HepG2 (cell line): ENCODE results near the gene FCHSD1. TPM values are rescaled to one million over a fixed set of nuclear protein-coding genes. Genes with fewer than 3 reads are reported as not detected.
A peak's percentile ranks its signal among the peaks of the same experiment; 100 is the strongest.

ENCODE experiments used
- CBX5 ChIP-seq: sonication (generic); formaldehyde crosslinking; IDR thresholded peaks from 2 replicates; pipeline ENCODE4 v1.4.0; 2020; ENCODE audit warnings: missing genetic modification reagents, borderline replicate concordance
- E2F1 ChIP-seq: sonication (generic); formaldehyde crosslinking; IDR thresholded peaks from 2 replicates; pipeline ENCODE4 v1.5.0; 2020; ENCODE audit warnings: missing genetic modification reagents
- FOXC1 ChIP-seq: sonication (generic); formaldehyde crosslinking; IDR thresholded peaks from 2 replicates; pipeline ENCODE4 v1.8.0; 2022; ENCODE audit warnings: mild to moderate bottlenecking, missing genetic modification reagents, borderline replicate concordance
- FOXM1 ChIP-seq: sonication (generic); formaldehyde crosslinking; IDR thresholded peaks from 2 replicates; pipeline ENCODE4 v1.5.0; 2020; ENCODE audit warnings: missing genetic modification reagents
- FOXP1 ChIP-seq, 2 experiments: fragments of 450-650 bp in 1 of 2; IDR thresholded peaks; 2 replicates each; pipeline ENCODE4 v1.6.1; 2017 to 2018; ENCODE audit warnings: antibody characterized with exemption in 1 of 2
- MAZ ChIP-seq, 2 experiments: sonication (generic) in 1 of 2; formaldehyde crosslinking in 1 of 2; IDR thresholded peaks; 2 replicates each; pipeline versions ENCODE4 v1.5.0 to v1.6.1; 2012 to 2020; ENCODE audit warnings: low read depth in 2 of 2, mild to moderate bottlenecking in 2 of 2, borderline replicate concordance in 1 of 2, improper control_type of control experiment in 1 of 2, low read length in 1 of 2, missing genetic modification reagents in 1 of 2, moderate library complexity in 1 of 2
- MXD1 ChIP-seq: sonication (generic); formaldehyde crosslinking; IDR thresholded peaks from 2 replicates; pipeline ENCODE4 v1.4.0; 2020; ENCODE audit warnings: mild to moderate bottlenecking, missing genetic modification reagents
- MZF1 ChIP-seq: sonication (generic); formaldehyde crosslinking; IDR thresholded peaks from 2 replicates; pipeline ENCODE4 v1.8.1; 2023; ENCODE audit warnings: mild to moderate bottlenecking, missing genetic modification reagents, borderline replicate concordance
- NFYC ChIP-seq: IDR thresholded peaks from 2 replicates; pipeline ENCODE4 v1.6.1; 2016; ENCODE audit warnings: missing genetic modification reagents, missing compliant biosample characterization
- RFX3 ChIP-seq: IDR thresholded peaks from 2 replicates; pipeline ENCODE4 v1.6.1; 2016; ENCODE audit warnings: missing biosample characterization, missing genetic modification reagents
- RFXANK ChIP-seq: IDR thresholded peaks from 2 replicates; pipeline ENCODE4 v1.6.1; 2016
- SSRP1 ChIP-seq: IDR thresholded peaks from 2 replicates; pipeline ENCODE4 v1.6.1; 2016; ENCODE audit warnings: control low read depth
- ZNF205 ChIP-seq: IDR thresholded peaks from 2 replicates; pipeline ENCODE4 v1.6.1; 2018; ENCODE audit warnings: missing biosample characterization, missing genetic modification reagents
- ZNF276 ChIP-seq: sonication (generic); formaldehyde crosslinking; IDR thresholded peaks from 2 replicates; pipeline ENCODE4 v1.4.0; 2020; ENCODE audit warnings: mild to moderate bottlenecking, low read depth, missing genetic modification reagents
- ZNF333 ChIP-seq: sonication (generic); formaldehyde crosslinking; IDR thresholded peaks from 2 replicates; pipeline ENCODE4 v1.4.0; 2020; ENCODE audit warnings: mild to moderate bottlenecking, missing genetic modification reagents, borderline replicate concordance
- ZNF614 ChIP-seq: IDR thresholded peaks from 2 replicates; pipeline ENCODE4 v1.6.1; 2018; ENCODE audit warnings: missing biosample characterization, missing genetic modification reagents, inconsistent platforms, borderline replicate concordance
- ZNF709 ChIP-seq: sonication (generic); formaldehyde crosslinking; IDR thresholded peaks from 2 replicates; pipeline ENCODE4 v1.5.0; 2020; ENCODE audit warnings: mild to moderate bottlenecking, missing genetic modification reagents
- ZNF768 ChIP-seq: sonication (generic); formaldehyde crosslinking; IDR thresholded peaks from 2 replicates; pipeline ENCODE4 v1.4.0; 2020; ENCODE audit warnings: missing genetic modification reagents
- polyA plus RNA-seq, 8 experiments: library from polyadenylated mRNA; depleted of rRNA in 3 of 8; stranded (reverse) in 7 of 8; unstranded in 1 of 8; fragments of >200 nt; fragmentation: Illumina TruSeq in 4 of 8; extraction: Trizol in 4 of 8; gene quantifications; 2 replicates each; pipeline versions ENCODE4 v1.2.1 to v1.2.3, GENCODE V29; 2011 to 2016; ENCODE audit warnings: low read depth in 4 of 8, missing spikeins in 1 of 8, mixed read lengths in 1 of 8; ENCODE audit not compliant: insufficient read depth in 1 of 8
- total RNA-seq, 5 experiments: library from RNA; depleted of rRNA; stranded (reverse); fragments of >200 nt; fragmentation: Illumina TruSeq; extraction: Trizol; gene quantifications; 2 replicates each; pipeline ENCODE4 v1.2.3, GENCODE V29; 2016; ENCODE audit warnings: low read depth in 1 of 5
- TF ChIP-seq, protein P1 (sequence below): IDR thresholded peaks from 2 replicates; pipeline ENCODE4 v1.6.1; 2016; ENCODE audit warnings: mild to moderate bottlenecking
- TF ChIP-seq, protein P2 (sequence below): IDR thresholded peaks from 2 replicates; pipeline ENCODE4 v1.6.1; 2016; ENCODE audit warnings: missing compliant biosample characterization, missing genetic modification reagents, borderline replicate concordance
- TF ChIP-seq, protein P3 (sequence below): sonication (generic); formaldehyde crosslinking; IDR thresholded peaks from 2 replicates; pipeline ENCODE4 v1.4.0; 2020; ENCODE audit warnings: mild to moderate bottlenecking, low read depth, missing genetic modification reagents
- TF ChIP-seq, protein P4 (sequence below): sonication (generic); formaldehyde crosslinking; IDR thresholded peaks from 2 replicates; pipeline ENCODE4 v1.5.1; 2020; ENCODE audit warnings: mild to moderate bottlenecking, missing genetic modification reagents, moderate library complexity

The FCHSD1 gene
- total and polyA plus RNA-seq, 2 of the 13 experiments (the other 11 are each of a cell fraction or from before 2014, with no cell fraction given), result 5.5 to 15.4 TPM

- TF ChIP-seq CBX5 (CRISPR knock-in tag) (no peak), ZNF276 (CRISPR knock-in tag) (no peak), FOXP1 (IDR thresholded peaks at IDR 0.05) (no peak), FOXP1 (CRISPR knock-in tag; IDR thresholded peaks at IDR 0.05) (peak; percentile 68; the same call in 1 of the 2 replicates), MZF1 (CRISPR knock-in tag) (no peak), FOXC1 (CRISPR knock-in tag) (no peak), ZNF614 (CRISPR knock-in tag) (0 out of 2 replicates have a peak, but pooled peaks have one; percentile 73), ZNF333 (CRISPR knock-in tag) (no peak), NFYC (CRISPR knock-in tag) (no peak), ZNF205 (CRISPR knock-in tag) (no peak; the same call in 1 of the 2 replicates), RFXANK (CRISPR knock-in tag) (no peak), FOXM1 (CRISPR knock-in tag) (no peak), MXD1 (no peak), ZNF709 (CRISPR knock-in tag) (no peak), RFX3 (CRISPR knock-in tag) (no peak), SSRP1 (0 out of 2 replicates have a peak, but pooled peaks have one; percentile 33), E2F1 (CRISPR knock-in tag) (no peak), ZNF768 (CRISPR knock-in tag) (no peak), MAZ (IDR thresholded peaks at IDR 0.05; ENCODE audit: borderline replicate concordance, low read depth, low read length) (no peak), MAZ (CRISPR knock-in tag; IDR thresholded peaks at IDR 0.05; ENCODE audit: low read depth) (no peak)
- TF ChIP-seq, protein P1, sequence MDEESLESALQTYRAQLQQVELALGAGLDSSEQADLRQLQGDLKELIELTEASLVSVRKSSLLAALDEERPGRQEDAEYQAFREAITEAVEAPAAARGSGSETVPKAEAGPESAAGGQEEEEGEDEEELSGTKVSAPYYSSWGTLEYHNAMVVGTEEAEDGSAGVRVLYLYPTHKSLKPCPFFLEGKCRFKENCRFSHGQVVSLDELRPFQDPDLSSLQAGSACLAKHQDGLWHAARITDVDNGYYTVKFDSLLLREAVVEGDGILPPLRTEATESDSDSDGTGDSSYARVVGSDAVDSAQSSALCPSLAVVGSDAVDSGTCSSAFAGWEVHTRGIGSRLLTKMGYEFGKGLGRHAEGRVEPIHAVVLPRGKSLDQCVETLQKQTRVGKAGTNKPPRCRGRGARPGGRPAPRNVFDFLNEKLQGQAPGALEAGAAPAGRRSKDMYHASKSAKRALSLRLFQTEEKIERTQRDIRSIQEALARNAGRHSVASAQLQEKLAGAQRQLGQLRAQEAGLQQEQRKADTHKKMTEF (CRISPR knock-in tag), result peak; percentile 42; the same call in 1 of the 2 replicates
- TF ChIP-seq, protein P2, sequence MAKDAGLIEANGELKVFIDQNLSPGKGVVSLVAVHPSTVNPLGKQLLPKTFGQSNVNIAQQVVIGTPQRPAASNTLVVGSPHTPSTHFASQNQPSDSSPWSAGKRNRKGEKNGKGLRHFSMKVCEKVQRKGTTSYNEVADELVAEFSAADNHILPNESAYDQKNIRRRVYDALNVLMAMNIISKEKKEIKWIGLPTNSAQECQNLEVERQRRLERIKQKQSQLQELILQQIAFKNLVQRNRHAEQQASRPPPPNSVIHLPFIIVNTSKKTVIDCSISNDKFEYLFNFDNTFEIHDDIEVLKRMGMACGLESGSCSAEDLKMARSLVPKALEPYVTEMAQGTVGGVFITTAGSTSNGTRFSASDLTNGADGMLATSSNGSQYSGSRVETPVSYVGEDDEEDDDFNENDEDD (CRISPR knock-in tag), result no peak
- TF ChIP-seq, protein P3, sequence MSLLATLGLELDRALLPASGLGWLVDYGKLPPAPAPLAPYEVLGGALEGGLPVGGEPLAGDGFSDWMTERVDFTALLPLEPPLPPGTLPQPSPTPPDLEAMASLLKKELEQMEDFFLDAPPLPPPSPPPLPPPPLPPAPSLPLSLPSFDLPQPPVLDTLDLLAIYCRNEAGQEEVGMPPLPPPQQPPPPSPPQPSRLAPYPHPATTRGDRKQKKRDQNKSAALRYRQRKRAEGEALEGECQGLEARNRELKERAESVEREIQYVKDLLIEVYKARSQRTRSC (CRISPR knock-in tag), result no peak
- TF ChIP-seq, protein P4, sequence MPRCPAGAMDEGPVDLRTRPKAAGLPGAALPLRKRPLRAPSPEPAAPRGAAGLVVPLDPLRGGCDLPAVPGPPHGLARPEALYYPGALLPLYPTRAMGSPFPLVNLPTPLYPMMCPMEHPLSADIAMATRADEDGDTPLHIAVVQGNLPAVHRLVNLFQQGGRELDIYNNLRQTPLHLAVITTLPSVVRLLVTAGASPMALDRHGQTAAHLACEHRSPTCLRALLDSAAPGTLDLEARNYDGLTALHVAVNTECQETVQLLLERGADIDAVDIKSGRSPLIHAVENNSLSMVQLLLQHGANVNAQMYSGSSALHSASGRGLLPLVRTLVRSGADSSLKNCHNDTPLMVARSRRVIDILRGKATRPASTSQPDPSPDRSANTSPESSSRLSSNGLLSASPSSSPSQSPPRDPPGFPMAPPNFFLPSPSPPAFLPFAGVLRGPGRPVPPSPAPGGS (CRISPR knock-in tag), result no peak
Observed at GRCh38 chr5:141590127-141590526, 61.1 kb downstream of the FCHSD1 start (continued).
